Uterus (tissue), 4 donors: Measurements from ENCODE around the gene MALT1. TPM values are rescaled to one million over a fixed set of nuclear protein-coding genes. Genes with fewer than 3 reads are reported as not detected.

Source experiments
- DNase-seq, 2 donors: peaks; one replicate each; pipeline ENCODE4 v3.0.0-alpha.2; 2019 to 2020
- H3K27ac ChIP-seq, 2 donors: fragments of 200-600 bp; sonication (generic); 1 replicate in 1 of 2; 2 replicates in 1 of 2; pipeline ENCODE4 v1.5.1; 2016 to 2018
- H3K27me3 ChIP-seq, 2 donors: fragments of 200-600 bp; sonication (generic); one replicate each; pipeline ENCODE4 v1.5.1; 2018 to 2019; ENCODE audit warnings: control low read depth in 1 of 2
- H3K36me3 ChIP-seq, 2 donors: fragments of 200-600 bp; sonication (generic); one replicate each; pipeline ENCODE4 v1.5.1; 2019; ENCODE audit warnings: control low read depth in 1 of 2
- H3K4me1 ChIP-seq, 2 donors: fragments of 200-600 bp; sonication (generic); one replicate each; pipeline ENCODE4 v1.5.1; 2018 to 2019; ENCODE audit warnings: control low read depth in 1 of 2
- H3K4me3 ChIP-seq, 2 donors: fragments of 200-600 bp; sonication (generic); 1 replicate in 1 of 2; 2 replicates in 1 of 2; pipeline ENCODE4 v1.5.1; 2018 to 2019; ENCODE audit warnings: mild to moderate bottlenecking in 1 of 2
- H3K9me3 ChIP-seq, 2 donors: fragments of 200-600 bp; sonication (generic); one replicate each; pipeline ENCODE4 v1.5.1; 2019; ENCODE audit warnings: control low read depth in 1 of 2
- POLR2A ChIP-seq, 2 donors: fragments of 450-650 bp; IDR thresholded peaks; one replicate each; pipeline ENCODE4 v1.6.1; 2016; ENCODE audit warnings: antibody characterized with exemption in 2 of 2, mild to moderate bottlenecking in 1 of 2, moderate library complexity in 1 of 2
- intact Hi-C: fragments of 100-400 bp; cut with DNase I; formaldehyde crosslinking; loops from one replicate; pipeline ENCODE4 v1.15.1; 2023; ENCODE audit warnings: low total_unique reads
- total RNA-seq, 4 donors: library from RNA; depleted of rRNA in 3 of 4; stranded (reverse); fragments of >200 nt in 3 of 4; gene quantifications; one replicate each; pipeline versions ENCODE4 v1.1.0 to v1.2.4, GENCODE V29; 2014 to 2023
- TF ChIP-seq, protein P1 (sequence below), 4 experiments: fragments of 200-600 bp in 2 of 4; fragments of 450-650 bp in 2 of 4; sonication (generic) in 2 of 4; IDR thresholded peaks; one replicate each; pipeline ENCODE4 v1.5.1; 2016 to 2019; ENCODE audit warnings: antibody characterized with exemption in 4 of 4, mild to moderate bottlenecking in 2 of 4, moderate library complexity in 1 of 4
- donor health status: DM: yes; HTN: yes; CAD: no.

The MALT1 gene
- total RNA-seq, 4 donors from 2014 or later, result 22.1 to 51.4 (median 30.5) TPM

DNA sequence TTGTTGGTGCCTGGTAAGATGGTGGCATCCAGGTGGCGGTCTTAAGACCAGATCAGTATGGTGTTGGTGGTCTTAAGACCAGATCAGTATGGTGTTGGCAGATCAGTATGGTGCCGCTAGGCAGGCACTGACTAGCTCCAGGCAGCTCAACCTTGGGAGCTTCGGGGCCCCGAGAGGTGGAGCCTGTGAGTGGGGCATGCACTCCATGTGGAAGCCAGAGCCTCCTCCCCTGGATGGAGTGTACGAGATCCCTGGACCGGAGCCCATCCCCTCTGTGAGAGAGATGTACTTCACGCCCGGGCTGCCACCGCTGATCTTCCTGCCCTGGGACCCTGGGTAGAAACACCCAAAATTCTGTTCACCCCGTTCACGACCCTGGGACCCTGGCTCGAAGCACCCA lies 19.0 kb downstream of the MALT1 start:
- Histone ChIP-seq H3K4me3 (no peak overlapping the region), H3K4me1 (no peaks in the 10 kb centered on the region), H3K36me3 (no peaks in the 10 kb centered on the region), H3K9me3 (no peaks in the 10 kb centered on the region), H3K27me3 (no peaks in the 10 kb centered on the region), H3K27ac (no peak overlapping the region)
- no peak for TF ChIP-seq POLR2A (IDR thresholded peaks at IDR 0.05)
- TF ChIP-seq, protein P1, sequence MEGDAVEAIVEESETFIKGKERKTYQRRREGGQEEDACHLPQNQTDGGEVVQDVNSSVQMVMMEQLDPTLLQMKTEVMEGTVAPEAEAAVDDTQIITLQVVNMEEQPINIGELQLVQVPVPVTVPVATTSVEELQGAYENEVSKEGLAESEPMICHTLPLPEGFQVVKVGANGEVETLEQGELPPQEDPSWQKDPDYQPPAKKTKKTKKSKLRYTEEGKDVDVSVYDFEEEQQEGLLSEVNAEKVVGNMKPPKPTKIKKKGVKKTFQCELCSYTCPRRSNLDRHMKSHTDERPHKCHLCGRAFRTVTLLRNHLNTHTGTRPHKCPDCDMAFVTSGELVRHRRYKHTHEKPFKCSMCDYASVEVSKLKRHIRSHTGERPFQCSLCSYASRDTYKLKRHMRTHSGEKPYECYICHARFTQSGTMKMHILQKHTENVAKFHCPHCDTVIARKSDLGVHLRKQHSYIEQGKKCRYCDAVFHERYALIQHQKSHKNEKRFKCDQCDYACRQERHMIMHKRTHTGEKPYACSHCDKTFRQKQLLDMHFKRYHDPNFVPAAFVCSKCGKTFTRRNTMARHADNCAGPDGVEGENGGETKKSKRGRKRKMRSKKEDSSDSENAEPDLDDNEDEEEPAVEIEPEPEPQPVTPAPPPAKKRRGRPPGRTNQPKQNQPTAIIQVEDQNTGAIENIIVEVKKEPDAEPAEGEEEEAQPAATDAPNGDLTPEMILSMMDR (IDR thresholded peaks at IDR 0.05), result no peak
- DNase-seq, result no peak
- intact Hi-C loops, result no loop called here

DNA sequence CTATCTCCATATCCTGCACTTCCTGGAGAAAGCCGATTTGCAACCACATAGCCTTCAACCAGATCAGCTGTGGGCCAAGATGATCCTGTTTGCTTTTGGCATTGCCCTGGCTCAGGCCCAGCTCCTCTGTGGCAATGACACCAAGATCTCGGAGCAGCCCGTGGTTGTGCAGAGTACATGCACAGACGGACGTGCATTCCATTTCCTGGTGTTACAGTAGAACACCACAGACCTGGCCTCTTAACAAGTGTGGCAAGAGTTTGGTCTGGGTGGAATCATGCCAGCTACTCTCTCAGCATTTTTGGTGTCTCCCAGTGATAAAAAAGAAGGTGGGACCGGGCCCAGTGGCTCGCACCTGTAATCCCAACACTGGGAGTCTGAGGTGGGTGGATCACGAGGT lies 20.0 kb downstream of the MALT1 start:
- intact Hi-C loops, result no loop called here
- no peak for DNase-seq
- Histone ChIP-seq H3K27ac (no peak overlapping the region), H3K4me1 (no peaks in the 10 kb centered on the region), H3K9me3 (no peaks in the 10 kb centered on the region), H3K27me3 (no peaks in the 10 kb centered on the region), H3K4me3 (no peak overlapping the region), H3K36me3 (no peaks in the 10 kb centered on the region)
- TF ChIP-seq, protein P1 (IDR thresholded peaks at IDR 0.05), result no peak
- no peak for TF ChIP-seq POLR2A (IDR thresholded peaks at IDR 0.05)

DNA sequence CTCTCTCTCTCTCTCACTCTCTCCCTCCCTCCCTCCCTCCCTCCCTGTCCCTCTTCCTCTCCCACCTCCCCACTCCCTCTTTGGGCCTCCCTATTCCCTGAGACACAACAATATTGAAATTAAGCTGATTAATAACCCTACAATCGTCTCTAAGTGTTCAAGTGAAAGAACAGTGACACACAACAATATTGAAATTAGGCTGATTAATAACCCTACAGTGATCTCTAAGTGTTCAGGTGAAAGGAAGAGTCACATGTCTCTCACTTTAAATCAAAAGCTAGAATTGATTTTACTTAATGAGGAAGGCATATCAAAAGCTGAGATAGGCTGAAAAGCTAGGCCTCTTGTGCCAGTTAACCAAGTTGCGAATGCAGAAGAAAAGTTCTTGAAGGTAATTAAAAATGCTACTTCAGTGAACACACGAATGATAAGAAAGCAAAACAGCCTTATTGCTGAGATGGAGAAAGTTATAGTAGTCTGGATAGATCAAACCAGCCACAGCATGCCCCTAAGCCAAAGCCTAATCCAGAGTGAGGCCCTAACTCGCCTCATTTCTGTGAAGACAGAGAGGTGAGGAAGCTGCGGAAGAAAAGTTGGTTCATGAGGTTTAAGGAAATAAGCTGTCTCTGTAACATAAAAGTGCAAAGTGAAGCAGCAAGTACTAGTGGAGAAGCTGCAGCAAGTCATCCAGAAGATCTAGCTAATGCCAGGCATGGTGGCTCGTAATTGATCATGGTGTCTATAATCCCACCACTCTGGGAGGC lies 21.3 kb downstream of the MALT1 start:
- no peak for DNase-seq
- Histone ChIP-seq H3K9me3 (no peaks in the 10 kb centered on the region), H3K36me3 (no peaks in the 10 kb centered on the region), H3K27ac (no peak overlapping the region), H3K4me1 (no peaks in the 10 kb centered on the region), H3K4me3 (no peak overlapping the region), H3K27me3 (no peaks in the 10 kb centered on the region)
- intact Hi-C loops, result no loop called here
- TF ChIP-seq, protein P1 (IDR thresholded peaks at IDR 0.05), result no peak
- no peak for TF ChIP-seq POLR2A (IDR thresholded peaks at IDR 0.05)

DNA sequence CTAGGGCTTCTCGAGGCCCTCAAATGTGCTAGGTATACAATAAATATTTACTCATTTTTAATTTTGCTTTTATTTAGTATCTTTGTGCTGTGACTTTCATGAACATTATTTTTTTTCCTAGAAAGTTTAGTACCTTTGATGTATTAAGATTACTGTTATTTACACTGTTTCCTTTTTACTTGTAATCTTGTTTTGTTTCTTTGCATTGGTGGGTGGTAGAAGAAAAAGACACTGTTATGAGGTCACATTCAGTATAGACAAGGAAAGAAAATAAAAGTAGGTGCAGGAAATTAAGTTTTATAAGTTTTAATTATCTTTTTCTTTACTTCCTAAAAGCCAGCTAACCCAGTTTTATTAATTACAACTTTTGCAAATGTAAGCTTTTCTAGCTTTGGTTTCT lies 23.0 kb downstream of the MALT1 start:
- H3K27me3 ChIP-seq, result no peaks in the 10 kb centered on the region
- no peaks in the 10 kb centered on the region for H3K4me1 ChIP-seq
- no peak overlapping the region for H3K4me3 ChIP-seq
- intact Hi-C loops, result no loop called here
- DNase-seq, result no peak
- H3K36me3 ChIP-seq, result no peaks in the 10 kb centered on the region
- H3K27ac ChIP-seq, result no peak overlapping the region
- TF ChIP-seq, protein P1 (IDR thresholded peaks at IDR 0.05), result no peak
- no peak for TF ChIP-seq POLR2A (IDR thresholded peaks at IDR 0.05)
- H3K9me3 ChIP-seq, result no peaks in the 10 kb centered on the region

DNA sequence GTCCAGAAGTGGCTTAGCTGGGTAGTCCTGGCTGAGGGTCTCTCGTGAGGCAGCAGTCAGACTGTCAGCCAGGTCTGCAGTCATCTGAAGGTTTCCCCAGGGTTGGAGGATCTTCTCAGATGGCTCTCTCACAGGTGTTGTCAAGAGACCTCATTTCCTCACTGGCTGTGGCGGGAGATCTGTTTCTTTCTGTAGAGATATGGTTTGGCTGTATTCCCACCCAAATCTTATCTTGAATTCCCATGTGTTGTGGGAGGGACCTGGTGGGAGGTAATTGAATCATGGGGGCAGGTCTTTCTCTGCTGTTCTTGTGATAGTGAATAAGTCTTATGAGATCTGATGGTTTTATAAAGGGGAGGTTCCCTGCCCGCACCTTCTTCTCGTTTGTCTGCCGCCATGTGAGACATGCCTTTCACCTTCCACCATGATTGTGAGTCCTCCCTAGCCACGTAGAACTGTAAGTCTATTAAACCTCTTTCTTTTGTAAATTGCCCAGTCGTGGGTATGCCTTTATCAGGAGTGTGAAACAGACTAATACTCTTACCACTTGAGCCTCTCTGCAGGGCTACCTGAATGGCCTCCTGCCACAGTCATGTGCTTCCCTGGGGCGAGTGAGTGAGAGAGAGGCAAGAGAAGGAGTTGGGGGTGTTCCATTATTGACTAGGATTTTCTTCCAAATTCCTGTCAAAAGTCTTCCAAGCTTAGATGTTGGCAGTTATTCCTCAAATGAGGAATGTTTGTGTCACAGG lies 23.6 kb downstream of the MALT1 start:
- TF ChIP-seq, protein P1 (IDR thresholded peaks at IDR 0.05), result no peak
- TF ChIP-seq POLR2A (IDR thresholded peaks at IDR 0.05), result no peak
- no peaks in the 10 kb centered on the region for H3K9me3 ChIP-seq
- H3K27ac ChIP-seq, result no peak overlapping the region
- no peaks in the 10 kb centered on the region for H3K4me1 ChIP-seq
- no peaks in the 10 kb centered on the region for H3K36me3 ChIP-seq
- DNase-seq, result no peak
- intact Hi-C loops, result no loop called here
- no peak overlapping the region for H3K4me3 ChIP-seq
- no peaks in the 10 kb centered on the region for H3K27me3 ChIP-seq
